WERI-Rb-1 (cell line): ENCODE data around the gene SYTL2.
"Not testable (repeated sequence)": the region's sequence is repeated elsewhere in the genome, so short reads cannot be mapped to it uniquely, and the experiment has no call there.

Source experiments
- DNase-seq: peaks from one replicate; pipeline ENCODE4 v3.0.0-alpha.2; 2020
- H3K27ac ChIP-seq: fragments of 250-450 bp; sonication (Bioruptor Pico); 2 replicates; pipeline ENCODE4 v1.5.1; 2020; ENCODE audit warnings: mild to moderate bottlenecking, moderate library complexity
- H3K27me3 ChIP-seq: fragments of 250-450 bp; sonication (Bioruptor Pico); 2 replicates; pipeline ENCODE4 v1.5.1; 2021; ENCODE audit warnings: mild to moderate bottlenecking, low read depth, moderate library complexity; ENCODE audit not compliant: insufficient read depth, severe bottlenecking
- H3K36me3 ChIP-seq: fragments of 250-450 bp; sonication (Bioruptor Pico); 2 replicates; pipeline ENCODE4 v1.5.1; 2020; ENCODE audit warnings: mild to moderate bottlenecking, moderate library complexity
- H3K4me3 ChIP-seq: 2 replicates; pipeline ENCODE4 v1.5.1; 2011; ENCODE audit warnings: low read depth, mild to moderate bottlenecking, control low read depth, low read length
- H3K9me3 ChIP-seq: fragments of 250-450 bp; sonication (Bioruptor Pico); 2 replicates; pipeline ENCODE4 v1.5.1; 2021; ENCODE audit warnings: mild to moderate bottlenecking, moderate library complexity; ENCODE audit not compliant: severe bottlenecking
- TF ChIP-seq, protein P1 (sequence below): IDR thresholded peaks from 2 replicates; pipeline ENCODE4 v1.5.1; 2011; ENCODE audit warnings: low read depth, mild to moderate bottlenecking, control low read depth, inconsistent platforms, low read length

The SYTL2 gene

DNA sequence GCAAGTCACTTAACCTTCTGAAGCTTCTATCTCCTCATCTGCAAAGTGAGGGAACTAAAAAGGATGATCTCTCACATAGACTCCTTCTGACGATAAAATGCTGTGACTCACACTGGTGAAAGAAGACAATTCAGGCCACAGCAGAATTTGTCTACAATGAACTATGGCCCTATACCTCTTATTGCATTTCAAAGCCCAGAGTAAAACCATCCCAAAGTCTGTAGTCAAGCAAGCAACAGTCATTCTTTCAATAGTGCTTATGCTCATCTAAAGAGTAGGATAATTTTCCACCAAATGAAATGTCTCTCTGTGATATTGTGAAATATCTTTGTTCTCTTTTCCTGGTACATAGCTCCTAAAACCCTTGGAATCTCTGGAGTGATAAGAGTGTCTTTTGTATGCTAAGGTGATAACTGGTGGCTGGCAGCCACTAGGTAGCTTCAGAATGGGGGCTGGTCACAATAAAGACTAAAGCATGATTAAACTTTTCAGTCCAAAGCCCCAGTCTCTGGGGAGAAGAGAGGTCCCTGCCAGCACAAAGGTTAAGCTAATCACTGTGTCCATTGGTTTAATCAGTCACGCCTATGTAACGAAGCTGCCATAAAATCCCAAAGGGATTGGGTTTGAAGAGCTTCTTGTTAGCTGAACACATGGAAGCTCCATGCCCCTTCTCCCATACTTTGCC is 30.8 kb downstream of the SYTL2 start:
- no peaks in the 10 kb centered on the region for H3K36me3 ChIP-seq
- H3K27me3 ChIP-seq, result no peaks in the 10 kb centered on the region

GRCh38 chr11:85777603-85777972 is 33.4 kb downstream of the SYTL2 start:
- H3K27me3 ChIP-seq, H3K36me3 ChIP-seq: not testable (repeated sequence)
- peaks cover 11% of the 10 kb centered on the region for H3K9me3 ChIP-seq

More for the DNA sequence above, 30.8 kb downstream of the SYTL2 start:
- no peak for DNase-seq
- Histone ChIP-seq H3K4me3 (no peak overlapping the region), H3K9me3 (peaks cover 11% of the 10 kb centered on the region), H3K27ac (no peak overlapping the region)
- TF ChIP-seq, protein P1, sequence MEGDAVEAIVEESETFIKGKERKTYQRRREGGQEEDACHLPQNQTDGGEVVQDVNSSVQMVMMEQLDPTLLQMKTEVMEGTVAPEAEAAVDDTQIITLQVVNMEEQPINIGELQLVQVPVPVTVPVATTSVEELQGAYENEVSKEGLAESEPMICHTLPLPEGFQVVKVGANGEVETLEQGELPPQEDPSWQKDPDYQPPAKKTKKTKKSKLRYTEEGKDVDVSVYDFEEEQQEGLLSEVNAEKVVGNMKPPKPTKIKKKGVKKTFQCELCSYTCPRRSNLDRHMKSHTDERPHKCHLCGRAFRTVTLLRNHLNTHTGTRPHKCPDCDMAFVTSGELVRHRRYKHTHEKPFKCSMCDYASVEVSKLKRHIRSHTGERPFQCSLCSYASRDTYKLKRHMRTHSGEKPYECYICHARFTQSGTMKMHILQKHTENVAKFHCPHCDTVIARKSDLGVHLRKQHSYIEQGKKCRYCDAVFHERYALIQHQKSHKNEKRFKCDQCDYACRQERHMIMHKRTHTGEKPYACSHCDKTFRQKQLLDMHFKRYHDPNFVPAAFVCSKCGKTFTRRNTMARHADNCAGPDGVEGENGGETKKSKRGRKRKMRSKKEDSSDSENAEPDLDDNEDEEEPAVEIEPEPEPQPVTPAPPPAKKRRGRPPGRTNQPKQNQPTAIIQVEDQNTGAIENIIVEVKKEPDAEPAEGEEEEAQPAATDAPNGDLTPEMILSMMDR, result no peak

GRCh38 chr11:85776951-85777602 is 33.9 kb downstream of the SYTL2 start:
- H3K9me3 ChIP-seq, result peaks cover 8% of the 10 kb centered on the region
- TF ChIP-seq, protein P1, result no peak
- no peaks in the 10 kb centered on the region for H3K36me3 ChIP-seq
- H3K27me3 ChIP-seq, result no peaks in the 10 kb centered on the region
- no peak for DNase-seq
- no peak overlapping the region for H3K27ac ChIP-seq
- H3K4me3 ChIP-seq, result no peak overlapping the region

More at GRCh38 chr11:85777603-85777972, 33.4 kb downstream of the SYTL2 start:
- H3K4me3 ChIP-seq, H3K27ac ChIP-seq, DNase-seq: not testable (repeated sequence)

- H3K27ac ChIP-seq, result no peak overlapping the region
Measured at GRCh38 chr11:85774256-85775101, 36.5 kb downstream of the SYTL2 start.

GRCh38 chr11:85772695-85773094 is 38.2 kb downstream of the SYTL2 start:
- DNase-seq, result no peak
- TF ChIP-seq, protein P1, result no peak
- no peak overlapping the region for H3K27ac ChIP-seq

More at GRCh38 chr11:85774256-85775101, 36.5 kb downstream of the SYTL2 start:
- no peak for DNase-seq
- TF ChIP-seq, protein P1, result no peak
- H3K4me3 ChIP-seq, result no peak overlapping the region
- H3K9me3 ChIP-seq, result peaks cover 7% of the 10 kb centered on the region
- no peaks in the 10 kb centered on the region for H3K36me3 ChIP-seq
- H3K27me3 ChIP-seq, result no peaks in the 10 kb centered on the region

DNA sequence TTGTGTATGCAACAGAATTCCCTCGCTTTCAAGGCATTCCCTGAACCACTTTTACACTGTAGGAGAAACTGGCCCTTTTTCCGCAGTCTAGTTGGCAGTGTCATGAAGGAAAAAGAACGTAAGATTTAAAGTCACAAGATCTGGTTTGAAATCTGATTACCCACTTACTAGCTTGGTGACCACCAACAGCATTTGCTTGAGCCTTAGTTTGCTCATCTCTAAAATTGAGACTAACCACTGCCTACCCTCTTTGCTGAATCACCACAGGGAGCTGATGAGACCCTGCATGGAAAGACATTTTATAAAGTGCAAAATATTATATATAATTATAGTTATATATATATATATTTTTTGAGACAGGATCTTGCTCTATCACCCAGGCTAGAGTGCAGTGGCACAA is 39.4 kb downstream of the SYTL2 start:
- Histone ChIP-seq H3K9me3 (peaks cover 9% of the 10 kb centered on the region), H3K27ac (no peak overlapping the region), H3K27me3 (no peaks in the 10 kb centered on the region), H3K4me3 (no peak overlapping the region), H3K36me3 (no peaks in the 10 kb centered on the region)
- TF ChIP-seq, protein P1, result no peak
- no peak for DNase-seq

More at GRCh38 chr11:85772695-85773094, 38.2 kb downstream of the SYTL2 start:
- Histone ChIP-seq H3K27me3 (no peaks in the 10 kb centered on the region), H3K4me3 (no peak overlapping the region), H3K9me3 (peaks cover 9% of the 10 kb centered on the region), H3K36me3 (no peaks in the 10 kb centered on the region)
